Sciatic nerve (tissue), 2 donors: Measurements from ENCODE around the gene OSER1. TPM values are rescaled to one million over a fixed set of nuclear protein-coding genes. Genes with fewer than 3 reads are reported as not detected.
A peak's percentile ranks its signal among the peaks of the same experiment; 100 is the strongest.

Source experiments
- ATAC-seq: fragments of 200-7000 bp; cut with Tn5 transposase; one replicate; pipeline ENCODE4 v1.9.1; 2020; ENCODE audit warnings: mild to moderate bottlenecking, moderate library complexity
- DNase-seq: peaks from one replicate; pipeline ENCODE4 v3.0.0-alpha.2; 2020; ENCODE audit warnings: low spot score
- intact Hi-C: fragments of 100-400 bp; cut with DNase I; formaldehyde crosslinking; loops from one replicate; pipeline ENCODE4 v1.14.2; 2022
- total RNA-seq: library from RNA; stranded (reverse); fragmentation: NEBNext Ultra II Directional; extraction: Animal tissue kit (Norgen Biotek cat#: 25700); gene quantifications from one replicate; pipeline ENCODE4 v1.2.1, GENCODE V29; 2021
- donor health status: DM: no; HTN: no; CAD: no.
- donor health status: DM: no; HTN: no; CAD: no.

OSER1 gene
- total RNA-seq, 1 donor from 2014 or later: 34.1 TPM

DNA sequence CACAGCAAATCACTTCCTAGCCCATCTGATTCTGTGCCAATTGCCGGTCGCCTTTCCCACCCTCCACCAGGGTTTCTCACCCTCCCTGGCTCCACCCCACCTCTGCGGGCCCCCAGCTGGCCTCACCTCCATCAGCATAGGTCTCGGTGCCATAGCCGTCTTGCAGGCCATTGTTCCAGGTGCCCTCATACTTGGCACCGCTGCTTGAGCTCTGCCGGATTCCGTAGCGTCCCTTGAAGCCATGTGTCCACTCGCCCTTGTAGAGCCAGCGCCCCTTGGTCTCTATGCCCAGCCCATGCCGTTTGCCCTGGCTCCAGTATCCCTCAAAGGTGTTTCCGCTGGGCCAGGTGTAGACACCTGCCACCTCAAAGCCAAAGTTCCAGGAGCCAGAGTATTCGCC lies 24.4 kb downstream of the OSER1 start:
- DNase-seq (no peak), ATAC-seq (no peak)
- intact Hi-C loops: loop anchor here (10.0 kb wide), 1 partner anchor 71 kb away; no protein-coding TSS in a partner anchor

DNA sequence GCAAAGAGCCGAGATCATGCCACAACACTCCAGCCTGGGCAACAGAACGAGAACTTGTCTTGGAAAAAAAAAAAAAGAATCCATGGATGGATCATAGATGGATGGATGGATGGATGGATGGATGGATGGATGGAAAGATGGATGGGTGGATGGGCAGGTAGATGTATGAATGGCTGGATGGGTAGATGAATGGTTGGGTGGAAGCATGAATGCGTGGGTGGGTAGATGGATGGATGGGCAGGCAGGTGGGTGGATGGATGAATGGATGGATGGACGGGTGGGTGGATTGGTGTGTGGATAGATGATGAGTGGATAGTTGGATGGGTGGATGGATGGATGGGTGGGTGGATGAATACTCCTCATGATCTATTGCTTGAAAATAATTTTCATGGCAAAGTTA lies 25.0 kb downstream of the OSER1 start:
- ATAC-seq (no peak), DNase-seq (no peak)
- intact Hi-C loops: loop anchor here (10.0 kb wide), 1 partner anchor 71 kb away; no protein-coding TSS in a partner anchor

DNA sequence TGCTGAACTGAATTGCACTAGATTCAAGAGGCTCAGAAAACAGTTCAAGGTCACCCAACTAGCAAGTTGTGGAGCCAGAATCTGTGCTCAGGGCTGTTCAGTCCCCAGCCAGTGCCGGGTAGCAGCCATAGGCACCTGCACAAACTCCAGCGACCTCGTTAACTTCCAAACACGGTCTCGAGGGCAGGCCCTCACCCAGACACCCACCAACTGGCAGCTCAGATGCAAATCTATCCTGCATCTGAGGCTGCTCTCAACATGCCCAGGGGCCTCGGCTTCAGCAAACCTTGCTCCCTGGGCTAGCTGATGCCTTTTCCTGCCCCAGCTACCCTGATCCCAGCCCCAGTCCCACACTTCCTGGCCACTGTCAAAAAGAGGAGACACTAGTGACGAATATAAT lies 27.3 kb downstream of the OSER1 start:
- intact Hi-C loops: loop anchor here (10.0 kb wide), 1 partner anchor 68 kb away; no protein-coding TSS in a partner anchor
- no peak for ATAC-seq
- DNase-seq: no peak

DNA sequence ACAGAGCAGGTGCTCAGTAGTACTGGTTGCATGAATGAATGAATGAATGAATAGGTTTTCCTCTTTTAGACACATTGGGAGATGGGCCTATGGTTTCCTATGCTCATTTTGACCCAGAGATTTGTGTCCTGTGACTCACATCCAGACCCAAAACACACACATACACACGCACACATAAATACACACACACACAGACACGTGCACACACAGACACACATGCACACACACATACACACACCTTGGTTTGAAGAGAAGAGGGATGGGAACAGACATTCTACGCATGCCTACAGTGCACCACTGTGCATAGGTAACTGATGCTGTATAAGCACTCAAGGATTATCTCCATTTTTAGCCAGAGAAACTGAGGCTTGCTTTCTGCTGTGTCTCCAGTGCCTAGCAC lies 27.7 kb downstream of the OSER1 start:
- DNase-seq (no peak), ATAC-seq (no peak)
- intact Hi-C loops: loop anchor here (10.0 kb wide), 1 partner anchor 68 kb away; no protein-coding TSS in a partner anchor

DNA sequence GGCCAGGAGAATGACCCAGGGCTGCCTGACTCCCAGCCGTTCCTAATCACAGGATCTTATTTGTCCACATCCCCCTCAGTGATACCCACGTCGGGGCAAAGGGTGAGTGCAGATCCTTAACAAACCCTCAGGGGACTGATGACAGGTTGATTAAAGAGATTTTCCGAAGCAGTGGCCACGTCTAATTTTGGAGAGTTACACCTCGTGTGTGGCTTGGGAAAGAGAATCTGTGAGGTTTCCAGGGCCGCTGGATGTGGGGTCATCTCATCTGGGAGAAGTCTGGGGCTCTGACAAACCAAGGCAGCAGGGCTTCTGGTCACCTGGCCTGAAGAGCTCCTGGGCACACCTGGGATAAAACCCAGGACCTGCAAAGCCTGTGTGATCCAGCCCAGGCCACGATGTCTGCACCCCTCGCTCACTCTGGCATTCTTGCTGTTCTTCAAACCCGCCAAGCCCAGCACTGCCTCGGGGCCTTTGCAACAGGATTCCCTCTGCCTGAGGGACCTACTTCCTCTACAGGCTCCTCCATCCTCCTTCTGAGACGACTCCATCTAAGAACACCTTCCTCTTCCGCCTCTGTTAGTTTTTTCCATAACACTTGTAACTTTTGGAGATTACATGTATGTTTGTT lies 28.3 kb downstream of the OSER1 start:
- ATAC-seq: no peak
- no peak for DNase-seq
- intact Hi-C loops: loop anchor here (10.0 kb wide), 1 partner anchor 67 kb away; no protein-coding TSS in a partner anchor

DNA sequence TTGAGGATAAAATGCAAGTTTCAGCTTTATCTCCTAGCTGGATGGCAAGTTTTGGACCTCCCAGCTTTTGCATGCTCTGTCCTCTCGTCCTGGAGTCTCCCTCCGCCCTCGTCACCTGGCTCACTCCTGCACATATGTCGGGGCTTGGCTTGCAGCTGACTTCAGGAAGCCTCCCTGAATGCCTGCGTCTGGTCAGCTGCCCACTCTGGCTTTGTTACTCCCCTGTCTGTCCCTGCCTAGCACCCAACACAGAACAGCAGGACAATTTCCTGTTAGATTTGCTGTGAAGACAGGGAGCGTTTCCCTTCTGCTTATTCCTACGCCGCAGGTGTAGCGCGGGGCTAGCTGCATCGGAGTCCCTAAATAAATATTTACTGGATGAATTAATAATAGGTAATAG lies 29.0 kb downstream of the OSER1 start:
- no peak for ATAC-seq
- intact Hi-C loops: loop anchor here (10.0 kb wide), 1 partner anchor 67 kb away; no protein-coding TSS in a partner anchor
- DNase-seq: no peak

DNA sequence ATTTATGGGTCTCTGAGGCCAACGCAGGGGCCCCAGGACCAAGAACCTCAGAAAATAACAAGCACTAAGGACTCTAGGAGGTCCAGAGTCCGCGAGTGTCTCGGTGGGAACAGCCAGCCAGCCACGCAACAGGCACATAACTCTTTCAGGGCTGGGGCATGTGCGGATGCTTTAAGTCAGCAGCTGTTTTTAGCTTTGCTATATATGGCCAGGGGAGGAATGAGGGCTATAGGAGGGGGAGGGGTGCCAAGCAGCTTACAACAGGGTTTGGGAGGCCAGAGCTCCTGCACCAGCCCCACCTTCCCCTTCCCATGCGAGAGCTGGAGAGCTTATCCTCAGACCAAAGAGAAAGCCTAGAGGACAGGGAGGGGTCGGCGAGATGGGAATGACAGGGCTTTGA lies 29.8 kb downstream of the OSER1 start:
- DNase-seq: no peak
- no peak for ATAC-seq
- intact Hi-C loops: loop anchor here (10.0 kb wide), 1 partner anchor 66 kb away; no protein-coding TSS in a partner anchor

DNA sequence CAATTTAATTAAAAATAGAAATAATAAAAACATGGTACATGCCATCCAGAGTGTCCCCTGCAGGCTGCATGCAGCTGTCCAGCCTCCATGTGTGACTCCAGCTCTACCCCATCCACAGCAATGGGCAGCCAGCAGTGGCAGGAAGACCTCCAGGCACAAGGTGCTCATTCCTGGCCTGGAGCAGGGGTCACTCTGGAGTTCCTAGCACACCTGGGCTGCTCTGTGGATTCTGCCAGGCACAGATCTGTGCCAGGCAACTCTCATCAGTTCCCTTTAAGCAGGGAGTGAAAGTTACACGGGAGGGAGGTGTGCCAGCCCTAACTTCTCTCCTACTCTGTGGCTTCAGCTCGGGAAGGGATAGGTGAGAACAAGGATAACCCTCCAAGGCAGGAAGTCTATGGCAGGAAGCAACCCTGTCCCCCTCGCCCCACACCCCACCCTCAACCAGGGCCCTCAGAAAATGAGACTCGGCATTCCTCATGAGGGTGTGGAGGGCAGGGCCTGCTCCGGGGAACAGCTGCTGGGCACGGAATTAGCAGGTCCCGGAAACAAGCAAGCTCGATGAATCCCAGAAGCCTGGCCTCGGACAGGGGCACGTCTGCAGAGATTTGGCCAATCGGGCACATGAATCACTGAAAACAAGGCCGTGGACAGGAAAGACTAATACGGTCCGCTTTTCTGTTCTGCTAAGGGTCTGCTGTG lies 33.6 kb downstream of the OSER1 start:
- intact Hi-C loops: no loop called here
- DNase-seq (no peak), ATAC-seq (no peak)

DNA sequence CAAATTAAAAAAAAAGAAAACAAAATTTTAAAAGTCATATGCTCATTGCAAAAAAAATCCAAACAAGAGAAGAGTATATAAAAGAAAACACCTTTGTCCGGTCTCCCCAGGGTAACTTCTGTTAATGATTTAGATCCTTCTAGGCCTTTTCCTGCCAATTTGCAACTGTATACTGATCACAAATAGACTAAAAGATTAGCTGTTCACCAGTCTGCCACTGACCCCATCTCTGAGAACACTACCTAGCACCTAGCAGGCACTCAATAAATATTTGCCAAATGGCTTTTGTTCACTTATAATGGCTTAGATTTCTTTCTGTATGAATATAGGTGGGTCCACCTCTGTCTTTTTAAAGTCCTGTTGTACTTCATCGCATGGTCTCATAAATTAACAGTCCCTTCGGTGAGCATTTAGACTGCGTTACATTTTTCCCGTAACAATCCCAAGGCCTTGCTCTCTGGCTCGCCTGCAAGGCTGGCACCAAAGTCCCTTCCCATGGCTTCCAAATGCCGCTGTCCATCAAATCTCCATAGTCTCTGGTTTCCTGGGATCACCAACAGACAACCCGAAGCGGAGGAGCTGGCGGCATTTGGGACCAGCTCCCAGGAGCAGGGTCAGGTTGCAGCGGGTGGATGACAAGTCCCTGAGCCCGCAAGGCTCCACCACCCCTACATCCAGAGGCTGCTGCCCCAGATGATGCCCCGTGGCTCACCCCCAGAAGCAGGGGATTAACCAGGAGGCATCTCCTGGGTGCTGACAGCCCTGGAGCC lies 35.4 kb downstream of the OSER1 start:
- intact Hi-C loops: no loop called here
- ATAC-seq (no peak), DNase-seq (no peak)

DNA sequence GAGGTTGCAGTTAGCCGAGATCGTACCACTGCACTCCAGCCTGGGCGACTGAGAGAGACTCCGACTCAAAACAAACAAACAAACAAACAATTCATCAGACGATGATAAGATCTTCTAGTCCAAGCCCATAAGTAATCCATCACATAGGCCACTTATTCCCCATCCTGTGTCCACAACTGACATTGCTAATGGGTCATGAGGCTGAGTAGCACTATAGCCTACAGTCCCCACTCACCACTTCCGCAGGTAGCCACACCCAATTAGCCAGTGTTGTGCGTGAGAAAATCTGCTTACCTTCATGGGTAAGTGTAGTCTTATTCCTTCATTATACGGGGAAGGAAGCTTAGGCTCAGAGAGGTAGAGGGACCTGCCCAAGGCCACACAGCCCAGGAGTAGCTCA lies 36.7 kb downstream of the OSER1 start:
- intact Hi-C loops: no loop called here
- ATAC-seq: no peak
- DNase-seq: no peak

DNA sequence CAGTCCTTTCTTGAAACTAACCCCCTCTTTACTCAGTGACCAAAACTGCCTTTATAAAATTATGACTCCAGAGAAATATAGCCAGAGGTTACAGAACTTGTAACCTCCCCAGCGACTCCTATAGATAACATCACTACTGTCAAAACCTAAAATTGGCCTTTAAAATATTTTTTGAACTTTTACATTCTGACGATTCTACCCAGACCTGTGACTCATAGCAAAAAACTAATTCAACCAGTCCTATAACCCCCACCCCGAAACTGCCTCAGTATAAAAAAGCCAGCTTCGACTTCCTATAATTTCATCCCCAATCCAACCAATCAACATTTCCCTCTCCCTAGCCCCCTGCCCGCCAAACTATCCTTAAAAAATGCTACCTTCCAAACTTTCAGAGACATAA lies 37.5 kb downstream of the OSER1 start:
- ATAC-seq: no peak
- intact Hi-C loops: no loop called here
- DNase-seq: no peak

DNA sequence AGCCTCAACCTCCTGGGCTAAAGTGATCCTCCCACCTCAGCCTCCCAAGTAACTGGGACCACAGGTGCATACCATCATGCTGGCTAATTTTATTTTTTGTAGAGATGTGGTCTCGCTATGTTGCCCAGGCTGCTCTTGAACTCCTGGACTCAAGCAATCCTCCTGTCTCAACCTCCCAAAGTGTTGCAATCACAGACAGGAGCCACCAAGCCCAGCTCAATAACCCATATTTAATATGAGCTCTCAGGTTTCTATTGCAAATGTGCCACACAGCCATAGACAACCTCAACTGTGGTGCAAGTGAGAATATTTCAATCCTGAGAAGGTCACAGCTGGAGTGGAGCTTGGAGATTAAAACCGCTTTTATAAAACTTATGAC lies 38.0 kb downstream of the OSER1 start:
- DNase-seq (no peak), ATAC-seq (no peak)
- intact Hi-C loops: no loop called here

DNA sequence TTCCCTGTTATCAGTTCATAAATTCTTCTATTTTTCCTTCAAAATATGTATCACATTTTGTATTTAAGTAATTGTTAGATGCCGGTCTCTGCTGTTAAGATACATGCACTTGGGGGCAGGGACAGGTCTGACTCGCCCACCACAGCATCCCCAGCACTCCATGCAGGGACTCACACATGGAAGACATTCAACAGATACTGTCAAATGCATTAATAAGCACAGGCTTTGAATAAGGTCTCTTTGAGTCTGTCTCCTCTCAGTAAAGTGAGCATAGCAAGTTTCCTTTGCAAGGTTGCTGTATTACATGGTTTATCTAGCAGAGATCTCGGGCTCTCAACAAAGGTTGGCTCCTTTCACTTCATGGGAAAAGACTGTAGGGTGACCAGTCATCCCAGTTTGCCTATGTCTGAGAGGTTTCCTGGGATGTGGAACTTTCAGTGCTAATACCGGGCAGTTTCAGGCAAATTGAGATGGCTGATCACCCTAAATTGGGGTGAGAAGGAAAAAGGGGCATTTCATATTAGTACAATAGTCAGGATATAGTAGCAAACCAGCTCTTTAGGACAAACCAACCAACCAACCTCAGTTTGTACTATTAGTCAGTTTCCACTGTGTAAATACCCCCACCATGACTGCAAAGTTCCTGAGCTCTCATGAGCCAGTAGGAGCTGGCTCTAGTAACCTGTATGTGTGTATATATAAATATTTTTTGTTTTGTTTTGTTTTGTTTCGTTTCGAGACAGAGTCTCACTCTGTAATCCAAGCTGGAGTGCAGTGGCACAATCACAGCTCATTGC lies 38.6 kb downstream of the OSER1 start:
- intact Hi-C loops: no loop called here
- ATAC-seq: no peak
- DNase-seq: no peak

DNA sequence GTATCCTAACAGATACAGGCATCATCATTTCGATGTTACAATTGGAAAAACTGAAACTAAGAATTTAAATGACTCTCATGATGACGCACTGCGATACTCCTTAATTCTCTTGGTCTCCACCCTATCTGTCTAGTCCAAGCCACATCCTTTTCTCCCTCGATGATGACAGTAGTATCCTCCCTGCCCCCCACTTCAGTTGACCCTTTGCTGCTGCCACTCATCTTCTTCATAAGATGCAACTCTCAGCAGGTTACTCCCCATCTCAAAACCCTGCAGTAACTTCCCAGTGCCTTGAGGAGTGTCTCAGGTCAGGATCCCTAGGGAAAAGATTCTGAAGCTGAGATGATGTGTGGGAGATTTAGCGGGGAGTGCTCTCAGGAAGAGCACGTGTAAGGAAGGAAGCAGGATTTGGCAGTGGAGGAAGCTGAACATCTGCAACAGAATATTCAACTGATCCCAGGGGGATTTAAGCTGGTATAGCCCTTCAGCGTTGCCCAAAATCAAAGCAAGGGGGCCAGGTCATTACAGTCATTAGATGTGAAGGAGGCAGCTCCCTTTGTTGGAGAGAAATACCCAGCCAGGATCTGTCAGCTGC lies 39.7 kb downstream of the OSER1 start:
- intact Hi-C loops: no loop called here
- DNase-seq: no peak
- no peak for ATAC-seq

DNA sequence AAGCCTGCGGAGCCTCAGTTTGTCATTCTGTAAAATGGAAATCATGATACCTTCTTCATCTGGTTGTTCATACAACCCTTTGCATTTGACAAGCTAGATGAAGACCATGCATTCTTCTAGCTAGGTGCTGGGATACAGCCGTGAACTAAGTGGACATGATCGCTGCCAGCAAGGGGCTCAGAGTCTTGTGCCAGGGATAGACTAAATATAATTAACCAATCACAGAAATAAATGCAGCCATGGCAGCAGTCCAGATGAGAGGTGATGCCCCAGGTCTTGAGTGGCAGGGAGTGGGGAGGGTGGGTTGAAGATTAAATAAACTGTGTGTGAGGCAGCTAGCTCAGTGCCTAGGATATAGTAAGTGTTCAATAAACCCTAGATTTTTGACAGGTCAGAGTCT lies 42.8 kb downstream of the OSER1 start:
- DNase-seq (no peak), ATAC-seq (no peak)
- intact Hi-C loops: no loop called here

DNA sequence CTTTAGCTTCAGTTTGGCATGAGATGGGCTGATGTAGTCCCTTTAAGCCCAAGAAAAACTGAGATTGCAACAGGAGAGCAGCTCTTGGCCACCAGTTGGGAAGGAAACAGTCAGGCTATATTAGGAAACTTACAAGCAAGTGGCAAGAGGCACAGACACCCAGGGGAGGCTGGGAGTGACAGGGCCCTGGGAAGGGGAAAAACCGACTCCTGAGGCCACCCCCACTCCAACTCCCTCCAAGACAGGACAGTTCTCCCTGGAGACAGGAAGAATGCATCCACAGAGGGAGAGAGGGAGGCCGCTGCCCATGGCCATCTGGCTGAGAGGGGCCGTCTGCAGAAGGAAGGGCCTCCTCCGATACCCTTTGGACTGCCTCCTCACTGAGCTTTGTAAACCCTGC lies 44.1 kb downstream of the OSER1 start:
- intact Hi-C loops: no loop called here
- DNase-seq (no peak), ATAC-seq (peak; percentile 20)

DNA sequence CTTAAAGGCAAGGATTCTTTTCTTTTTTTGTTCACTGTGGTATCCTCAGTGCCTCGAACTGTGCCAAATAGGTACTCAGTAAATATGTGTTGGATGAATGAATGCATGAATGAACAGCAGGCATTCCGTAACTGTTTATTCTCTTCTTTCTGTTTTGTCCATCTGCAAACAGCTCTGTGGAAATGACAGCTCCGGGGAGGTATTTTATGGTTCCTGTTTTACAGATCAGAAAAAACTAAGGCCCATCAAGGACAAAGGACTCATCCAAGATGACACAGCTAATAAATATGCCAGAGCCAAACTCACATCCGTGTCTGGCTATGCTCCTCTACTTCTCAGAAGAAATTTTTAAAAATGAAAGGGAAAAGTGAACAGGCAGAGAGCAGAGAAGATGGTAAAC lies 44.6 kb downstream of the OSER1 start:
- ATAC-seq (no peak), DNase-seq (no peak)
- intact Hi-C loops: no loop called here

DNA sequence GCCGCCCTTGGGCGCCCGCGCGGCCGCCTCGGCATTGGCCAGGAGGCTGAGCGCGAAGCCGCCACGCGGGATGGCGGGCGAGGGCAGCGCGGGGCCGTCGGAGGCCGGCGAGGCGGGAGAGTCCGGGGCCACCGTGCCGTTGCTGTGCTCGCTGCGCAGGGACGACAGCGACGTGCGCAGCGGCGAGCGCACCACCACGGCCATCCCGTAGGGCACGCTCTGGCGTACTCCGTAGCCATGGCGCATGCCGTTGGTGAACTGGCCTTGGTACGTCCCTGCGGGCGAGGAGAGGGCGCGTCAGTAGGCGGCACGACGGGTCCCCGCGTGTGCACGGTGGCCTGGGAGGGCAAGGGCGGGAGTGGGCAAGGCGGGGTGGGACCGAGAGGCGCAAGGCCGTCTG lies 50.4 kb downstream of the OSER1 start:
- no peak for DNase-seq
- ATAC-seq: no peak
- intact Hi-C loops: no loop called here

DNA sequence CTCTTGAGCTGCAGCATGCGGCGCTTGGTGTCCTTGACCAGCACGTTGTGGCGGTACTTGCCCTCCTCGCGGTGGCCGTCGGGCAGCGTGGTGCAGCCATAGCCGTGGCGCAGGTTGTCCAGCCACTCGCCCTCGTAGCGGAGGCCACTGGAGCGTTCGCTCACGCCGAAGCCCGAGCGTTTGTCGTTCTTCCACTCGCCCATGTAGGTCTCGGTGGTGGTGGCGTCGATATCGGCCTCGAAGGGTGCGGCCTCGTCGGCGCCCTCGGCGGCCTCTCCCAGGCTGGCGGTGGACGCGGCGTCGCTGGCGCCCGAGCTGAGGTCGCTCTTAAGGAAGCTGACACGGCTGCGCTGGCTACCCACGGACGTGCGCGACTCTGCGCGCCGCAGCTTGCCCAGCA lies 50.9 kb downstream of the OSER1 start:
- intact Hi-C loops: no loop called here
- ATAC-seq (no peak), DNase-seq (no peak)
